OCI-LY7 (cell line): ENCODE results near the gene SPTB. TPM values are rescaled to one million over a fixed set of nuclear protein-coding genes. Genes with fewer than 3 reads are reported as not detected.

Source experiments
- BruUV-seq: library from RNA; stranded (reverse); fragments of 400-500 nt; replicated peaks from 2 replicates; lab custom pipeline; 2021; lab: Mats Ljungman, UMichigan
- CTCF ChIA-PET: fragments of 300-600 bp; sonication (Branson Sonifier 250); formaldehyde crosslinking; loops from one replicate; lab custom pipeline; 2022; ENCODE audit warnings: antibody characterized with exemption; ENCODE audit not compliant: unreplicated experiment; lab: Charles Lee
- POLR2A ChIA-PET: fragments of 300-600 bp; sonication (Branson Sonifier 250); formaldehyde crosslinking; loops from one replicate; lab custom pipeline; 2022; ENCODE audit warnings: antibody characterized with exemption; lab: Charles Lee
- DNase-seq: peaks from one replicate; pipeline ENCODE4 v3.0.0-alpha.2; 2015; ENCODE audit warnings: low spot score
- H2AFZ ChIP-seq: fragments of 200-600 bp; sonication (generic), shearing (Covaris generic); 2 replicates; pipeline ENCODE4 v1.6.1; 2014; ENCODE audit warnings: mild to moderate bottlenecking, antibody characterized with exemption, low read length, moderate library complexity
- H3K27ac ChIP-seq: fragments of 200-600 bp; sonication (generic); 2 replicates; pipeline ENCODE4 v1.5.1; 2014; ENCODE audit warnings: mixed run types, low read depth, mild to moderate bottlenecking, moderate library complexity, low read length, inconsistent platforms; ENCODE audit not compliant: poor library complexity, severe bottlenecking
- H3K36me3 ChIP-seq: fragments of 200-600 bp; sonication (generic); 2 replicates; pipeline ENCODE4 v1.6.1; 2014; ENCODE audit warnings: mild to moderate bottlenecking, antibody characterized with exemption, low read length, moderate library complexity, mixed read lengths; ENCODE audit not compliant: insufficient read depth
- H3K4me1 ChIP-seq: fragments of 200-600 bp; sonication (generic); 2 replicates; pipeline ENCODE4 v1.5.1; 2014; ENCODE audit warnings: mild to moderate bottlenecking, low read length; ENCODE audit not compliant: insufficient read depth, poor library complexity, severe bottlenecking
- H3K4me2 ChIP-seq: fragments of 200-600 bp; sonication (generic); 2 replicates; pipeline ENCODE4 v1.6.1; 2014; ENCODE audit warnings: mild to moderate bottlenecking, low read length
- H3K4me3 ChIP-seq: fragments of 200-600 bp; sonication (generic); 2 replicates; pipeline ENCODE4 v1.5.1; 2014; ENCODE audit warnings: mild to moderate bottlenecking, low read depth, low read length; ENCODE audit not compliant: poor library complexity, severe bottlenecking
- H3K79me2 ChIP-seq: fragments of 200-600 bp; sonication (generic); 2 replicates; pipeline ENCODE4 v1.6.1; 2016; ENCODE audit warnings: low read depth, mild to moderate bottlenecking, low read length, moderate library complexity, mixed read lengths; ENCODE audit not compliant: insufficient read depth
- H3K9me2 ChIP-seq: fragments of 200-600 bp; sonication (generic); 2 replicates; pipeline ENCODE4 v1.6.1; 2016; ENCODE audit warnings: mild to moderate bottlenecking, low read length, mixed read lengths; ENCODE audit not compliant: insufficient read depth
- H3K9me3 ChIP-seq: fragments of 200-600 bp; sonication (generic); 2 replicates; pipeline ENCODE4 v1.6.1; 2014; ENCODE audit warnings: mild to moderate bottlenecking, mixed run types, low read length, mixed read lengths
- H4K20me1 ChIP-seq: fragments of 200-600 bp; sonication (generic); 2 replicates; pipeline ENCODE4 v1.6.1; 2014; ENCODE audit warnings: mild to moderate bottlenecking, antibody characterized with exemption, low read length, moderate library complexity, mixed read lengths; ENCODE audit not compliant: insufficient read depth
- CTCF ChIP-seq: fragments of 200-600 bp; sonication (generic); conservative IDR thresholded peaks from 2 replicates; pipeline ENCODE4 v1.5.1; 2014; ENCODE audit warnings: mild to moderate bottlenecking, antibody characterized with exemption, low read length, moderate library complexity, mixed read lengths
- EZH2phosphoT487 ChIP-seq: fragments of 200-600 bp; sonication (generic); IDR thresholded peaks from 2 replicates; pipeline ENCODE4 v1.6.1; 2018; ENCODE audit warnings: low read depth, borderline replicate concordance, mild to moderate bottlenecking, mixed run types, antibody characterized with exemption, low read length, moderate library complexity, mixed read lengths
- intact Hi-C: fragments of 100-400 bp; cut with micrococcal nuclease; formaldehyde crosslinking; loops from one replicate; pipeline ENCODE4 v1.10.0; 2022; ENCODE audit not compliant: unreplicated experiment
- total RNA-seq, 2 experiments: library from RNA; depleted of rRNA in 1 of 2; stranded (reverse); fragments of >200 nt in 1 of 2; shearing (Covaris generic) in 1 of 2; gene quantifications; 2 replicates each; pipeline ENCODE4 v1.2.3, GENCODE V29; 2014 to 2022

Gene SPTB
- total RNA-seq, 2 experiments from 2014 or later, result not detected

GRCh38 chr14:64752909-64753308, 126.8 kb downstream of the SPTB start:
- no peak for DNase-seq
- intact Hi-C loops, result no loop called here
- POLR2A ChIA-PET, result no interaction called here
- H3K27ac ChIP-seq, result no peak overlapping the region
- CTCF ChIA-PET, result no interaction called here
- H3K4me2 ChIP-seq, result no peak overlapping the region
- no peaks in the 10 kb centered on the region for H3K79me2 ChIP-seq
- no peaks in the 10 kb centered on the region for H4K20me1 ChIP-seq
- H3K9me3 ChIP-seq, result no peaks in the 10 kb centered on the region
- H2AFZ ChIP-seq, result no peak overlapping the region
- H3K9me2 ChIP-seq, result no peaks in the 10 kb centered on the region
- H3K4me1 ChIP-seq, result no peaks in the 10 kb centered on the region
- BruUV-seq, result no TSS peak
- H3K4me3 ChIP-seq, result no peak overlapping the region
- no peaks in the 10 kb centered on the region for H3K36me3 ChIP-seq
- TF ChIP-seq CTCF (no peak), EZH2phosphoT487 (no peak)

DNA sequence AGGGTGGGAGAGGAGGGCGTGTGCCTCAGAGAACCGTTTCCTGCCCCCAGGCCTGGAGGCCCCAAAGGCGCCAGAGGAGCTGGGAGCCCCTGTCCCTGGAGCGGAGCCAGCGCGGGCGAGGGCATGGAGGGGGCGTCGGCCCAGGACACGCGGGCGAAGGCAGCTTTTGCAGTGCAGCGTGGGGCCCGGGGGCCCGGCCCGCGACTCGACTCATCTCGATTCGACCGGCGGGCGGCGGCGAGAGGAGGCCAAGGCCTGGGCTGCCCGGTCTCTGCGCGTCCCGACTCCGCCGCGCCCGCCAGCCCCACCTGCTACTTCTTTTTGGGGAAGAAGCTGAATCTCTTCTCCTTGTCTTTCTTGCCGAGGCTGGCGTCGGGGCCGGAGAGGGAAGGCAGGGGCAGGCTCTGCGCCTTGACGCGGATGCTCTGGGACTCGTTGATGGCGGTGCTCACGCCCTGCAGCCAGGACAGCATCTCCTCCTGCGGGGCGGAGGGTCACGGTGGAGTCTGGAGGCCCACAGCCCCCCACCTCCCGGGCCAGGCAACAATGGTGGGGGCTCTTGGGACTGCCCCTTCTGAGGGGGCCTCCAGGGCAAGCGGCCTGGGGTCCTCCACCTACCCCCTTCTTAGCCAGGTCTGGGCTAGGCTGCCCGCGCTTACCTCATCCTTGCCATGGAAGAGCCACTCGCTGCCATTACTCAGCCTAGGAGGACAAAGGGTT, 130.6 kb downstream of the SPTB start:
- Histone ChIP-seq H3K4me2 (no peak overlapping the region), H4K20me1 (no peaks in the 10 kb centered on the region), H3K9me3 (no peaks in the 10 kb centered on the region), H3K4me3 (no peak overlapping the region), H3K9me2 (no peaks in the 10 kb centered on the region), H2AFZ (no peak overlapping the region), H3K79me2 (no peaks in the 10 kb centered on the region), H3K27ac (no peak overlapping the region), H3K4me1 (no peaks in the 10 kb centered on the region), H3K36me3 (no peaks in the 10 kb centered on the region)
- TF ChIP-seq EZH2phosphoT487, result no peak
- TF ChIP-seq CTCF, result no peak
- CTCF ChIA-PET, result no interaction called here
- intact Hi-C loops, result no loop called here
- no TSS peak for BruUV-seq
- POLR2A ChIA-PET, result no interaction called here
- DNase-seq, result no peak

- intact Hi-C loops, result no loop called here
- Histone ChIP-seq H3K79me2 (no peaks in the 10 kb centered on the region), H2AFZ (no peak overlapping the region), H3K9me2 (no peaks in the 10 kb centered on the region), H3K4me3 (no peak overlapping the region), H3K27ac (no peak overlapping the region), H3K4me1 (no peaks in the 10 kb centered on the region), H4K20me1 (no peaks in the 10 kb centered on the region), H3K36me3 (no peaks in the 10 kb centered on the region), H3K4me2 (no peak overlapping the region), H3K9me3 (no peaks in the 10 kb centered on the region)
- DNase-seq, result no peak
- no TSS peak for BruUV-seq
- ChIA-PET POLR2A (no interaction called here), CTCF (no interaction called here)
- TF ChIP-seq CTCF (no peak), EZH2phosphoT487 (no peak)
Measured at GRCh38 chr14:64748521-64748920, 131.2 kb downstream of the SPTB start.
